Choroid plexus epithelial cell (primary cell): ENCODE results near the gene SEMA6C.
A peak's percentile ranks its signal among the peaks of the same experiment; 100 is the strongest.

Experiments used
- DNase-seq: peaks from one replicate; pipeline ENCODE4 v3.0.0-alpha.2; 2010; ENCODE audit warnings: low read depth
- H3K4me3 ChIP-seq: 2 replicates; pipeline ENCODE4 v1.5.1; 2011; ENCODE audit warnings: low read depth, mild to moderate bottlenecking, control low read depth, low read length, moderate library complexity
- TF ChIP-seq, protein P1 (sequence below): conservative IDR thresholded peaks from 2 replicates; pipeline ENCODE4 v1.5.1; 2011; ENCODE audit warnings: low read depth, mild to moderate bottlenecking, control low read depth, inconsistent platforms, low read length, moderate library complexity

SEMA6C gene

GRCh38 chr1:151187205-151187604, 40.8 kb upstream of the SEMA6C start:
- TF ChIP-seq, protein P1, sequence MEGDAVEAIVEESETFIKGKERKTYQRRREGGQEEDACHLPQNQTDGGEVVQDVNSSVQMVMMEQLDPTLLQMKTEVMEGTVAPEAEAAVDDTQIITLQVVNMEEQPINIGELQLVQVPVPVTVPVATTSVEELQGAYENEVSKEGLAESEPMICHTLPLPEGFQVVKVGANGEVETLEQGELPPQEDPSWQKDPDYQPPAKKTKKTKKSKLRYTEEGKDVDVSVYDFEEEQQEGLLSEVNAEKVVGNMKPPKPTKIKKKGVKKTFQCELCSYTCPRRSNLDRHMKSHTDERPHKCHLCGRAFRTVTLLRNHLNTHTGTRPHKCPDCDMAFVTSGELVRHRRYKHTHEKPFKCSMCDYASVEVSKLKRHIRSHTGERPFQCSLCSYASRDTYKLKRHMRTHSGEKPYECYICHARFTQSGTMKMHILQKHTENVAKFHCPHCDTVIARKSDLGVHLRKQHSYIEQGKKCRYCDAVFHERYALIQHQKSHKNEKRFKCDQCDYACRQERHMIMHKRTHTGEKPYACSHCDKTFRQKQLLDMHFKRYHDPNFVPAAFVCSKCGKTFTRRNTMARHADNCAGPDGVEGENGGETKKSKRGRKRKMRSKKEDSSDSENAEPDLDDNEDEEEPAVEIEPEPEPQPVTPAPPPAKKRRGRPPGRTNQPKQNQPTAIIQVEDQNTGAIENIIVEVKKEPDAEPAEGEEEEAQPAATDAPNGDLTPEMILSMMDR = no peak
- H3K4me3 ChIP-seq = no peak overlapping the region
- DNase-seq = no peak

GRCh38 chr1:151184211-151184610, 37.8 kb upstream of the SEMA6C start:
- DNase-seq = no peak
- H3K4me3 ChIP-seq = no peak overlapping the region
- TF ChIP-seq, protein P1 = no peak

DNA sequence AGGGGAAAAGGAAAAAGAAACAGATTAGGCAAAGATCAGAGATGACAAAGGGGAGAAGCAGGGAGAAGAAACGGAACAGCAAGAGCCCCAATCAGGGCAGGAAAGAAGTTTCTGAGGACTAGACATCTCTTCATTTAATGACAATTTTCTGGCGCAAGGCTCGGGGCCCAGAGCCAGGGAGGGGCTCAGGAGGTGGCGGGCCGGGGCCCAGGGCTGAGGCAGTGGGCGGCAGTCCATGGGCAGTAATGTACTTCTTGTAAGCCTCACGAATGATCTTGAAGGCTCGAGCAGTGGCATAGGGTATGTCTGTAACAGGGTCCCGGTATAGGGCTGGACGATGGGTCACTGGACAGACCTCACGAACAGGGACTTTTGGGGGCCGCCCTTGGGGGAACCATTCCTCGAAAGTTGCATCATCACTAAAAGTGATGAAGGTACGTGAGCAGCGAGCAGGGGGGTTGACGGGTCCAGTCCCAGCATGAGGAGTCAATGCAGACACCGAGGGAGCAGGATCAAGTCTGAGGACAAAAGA, 30.1 kb upstream of the SEMA6C start:
- TF ChIP-seq, protein P1 = no peak
- DNase-seq = no peak
- H3K4me3 ChIP-seq = no peak overlapping the region

GRCh38 chr1:151175863-151176262, 29.4 kb upstream of the SEMA6C start, which contains the start of gene TMOD4:
TSS of gene TMOD4 (minus strand) at chr1:151175981. CDS start at chr1:151174875, 1,106 bp downstream.
- DNase-seq = peak; percentile 56
- TF ChIP-seq, protein P1 = peak; percentile 77

GRCh38 chr1:151175041-151175741, 28.8 kb upstream of the SEMA6C start:
- no peak overlapping the region for H3K4me3 ChIP-seq
- DNase-seq = no peak

More at GRCh38 chr1:151175863-151176262, 29.4 kb upstream of the SEMA6C start, which contains the start of gene TMOD4:
- H3K4me3 ChIP-seq = no peak within 1 kb of the TSS

GRCh38 chr1:151171190-151171589, 24.8 kb upstream of the SEMA6C start:
- TF ChIP-seq, protein P1 = no peak
- no peak for DNase-seq

More at GRCh38 chr1:151175041-151175741, 28.8 kb upstream of the SEMA6C start:
- TF ChIP-seq, protein P1 = no peak

More at GRCh38 chr1:151171190-151171589, 24.8 kb upstream of the SEMA6C start:
- no peak overlapping the region for H3K4me3 ChIP-seq
